Measurements from ENCODE around the gene ANO9.

DNA sequence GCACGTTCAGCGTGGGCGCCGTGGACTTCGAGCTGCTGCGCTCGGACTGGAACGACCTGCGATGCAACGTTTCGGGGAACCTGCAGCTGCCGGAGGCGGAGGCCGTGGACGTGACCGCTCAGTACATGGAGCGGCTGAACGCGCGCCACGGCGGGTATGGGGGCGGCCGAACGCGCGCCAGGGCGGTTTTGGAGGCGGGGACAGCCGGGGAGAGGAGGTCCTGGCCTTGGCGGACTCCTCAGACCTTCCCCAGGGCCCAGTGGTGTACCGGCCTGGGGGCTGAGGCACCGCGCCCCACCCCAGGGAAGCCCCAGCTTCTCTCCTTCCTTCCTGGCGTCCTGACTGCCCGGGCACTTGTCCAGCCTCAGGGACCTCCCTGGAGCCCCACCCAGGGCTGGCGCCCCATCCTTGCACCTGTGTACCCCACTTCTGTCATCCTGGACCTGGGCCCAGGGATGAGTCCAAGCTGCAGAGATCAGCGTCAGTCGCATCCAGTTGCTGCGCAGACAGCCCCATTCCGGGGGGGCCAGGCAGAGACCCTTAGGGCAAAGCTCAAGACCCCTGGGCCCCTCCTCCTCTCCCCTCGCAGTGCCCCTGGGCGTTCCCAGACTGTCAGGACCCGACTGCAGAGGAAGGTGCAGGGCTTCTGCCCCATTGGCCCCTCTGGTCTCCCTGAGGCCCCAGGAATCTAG is 64.5 kb downstream of the ANO9 start:
- TF ChIP-seq EZH2phosphoT487 (IDR thresholded peaks at IDR 0.05; ENCODE audit: insufficient read depth, low read depth): no peak
- TF ChIP-seq EZH2 (IDR thresholded peaks at IDR 0.05; ENCODE audit: insufficient read depth, poor library complexity, severe bottlenecking): no peak
